Stimulated activated CD4-positive, alpha-beta T cell treated with anti-CD3 and anti-CD28 coated beads, Interleukin-1b, Interleukin-23, amount 100 ng/mL, for 24 hours (primary cell): ENCODE data around the gene DNM1L.

ENCODE experiments used
- DNase-seq, 4 experiments: peaks; one replicate each; pipeline ENCODE4 v3.0.0-alpha.2; 2020; ENCODE audit warnings: low read depth in 4 of 4, low spot score in 1 of 4

DNM1L gene

DNA sequence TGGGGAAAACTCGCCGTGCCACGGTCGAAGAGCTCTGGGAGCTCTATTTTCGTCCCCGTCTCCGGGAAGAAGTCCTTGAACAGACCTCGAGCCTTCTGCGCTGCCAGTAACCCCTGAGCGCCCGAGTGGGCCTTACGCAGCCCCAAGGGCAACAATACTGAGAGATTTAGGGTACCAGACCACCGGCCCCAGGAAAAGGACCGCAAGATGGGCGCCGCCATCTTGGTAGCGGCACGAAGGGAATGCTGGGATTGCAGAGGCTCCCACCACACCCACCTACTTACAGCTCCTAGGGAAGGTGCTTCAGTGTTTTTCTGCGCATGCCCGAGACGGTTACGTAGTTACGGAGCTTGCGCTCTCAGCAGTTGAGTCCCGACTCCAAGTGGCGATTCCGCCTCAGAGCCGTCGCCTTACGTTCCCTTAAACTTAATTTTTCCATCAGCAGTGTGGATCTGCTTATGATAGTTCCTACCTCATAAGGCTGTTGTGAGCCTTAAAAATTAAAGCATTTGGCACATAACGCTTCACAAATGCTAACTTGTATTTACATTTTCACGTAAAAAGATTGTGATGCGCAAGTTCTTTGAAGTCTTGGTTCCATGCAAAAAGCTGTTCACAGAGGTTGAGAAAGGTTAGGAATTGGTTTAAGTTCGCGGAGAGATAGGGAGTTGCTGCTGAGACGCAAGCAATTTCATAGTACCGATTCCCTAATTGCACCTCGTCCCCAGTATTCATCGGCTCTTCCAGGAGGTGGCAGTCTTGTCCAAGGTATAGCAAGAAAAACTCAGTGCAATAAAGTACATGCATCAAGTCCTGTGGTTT is 76.8 kb downstream of the DNM1L start, which contains the start of gene YARS2:
Gene YARS2, minus strand, starts transcription at position 244 of the 822 bp plus-strand sequence. Its CDS starts 23 bp downstream, at position 221.
- DNase-seq: peak; percentile 71 to 87 (median 82)

GRCh38 chr12:32756476-32757066 is 77.5 kb downstream of the DNM1L start:
- DNase-seq: no peak

- no peak for DNase-seq
Observed at GRCh38 chr12:32757157-32757556, 78.1 kb downstream of the DNM1L start.

DNA sequence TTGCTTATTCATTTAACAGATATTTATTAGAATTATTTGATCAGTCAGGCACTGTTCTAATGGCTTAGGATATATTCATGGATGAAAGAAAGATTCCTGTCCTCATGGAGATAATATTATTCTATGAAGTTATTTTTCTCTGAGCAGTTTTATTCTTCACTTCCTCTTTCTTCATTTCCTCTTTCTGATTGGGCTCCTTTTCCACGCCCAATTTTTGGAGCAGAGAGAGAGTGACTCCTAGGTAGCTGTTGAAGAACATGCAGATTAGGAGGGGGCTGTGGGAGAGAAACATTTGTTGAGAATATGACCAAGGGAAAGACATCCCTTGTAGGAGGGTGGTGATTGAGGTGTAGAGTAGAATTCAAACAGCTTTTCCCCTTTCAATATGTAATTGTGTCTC is 82.6 kb downstream of the DNM1L start:
- no peak for DNase-seq

- DNase-seq: no peak
Observed at GRCh38 chr12:32765906-32766305, 86.8 kb downstream of the DNM1L start.

DNA sequence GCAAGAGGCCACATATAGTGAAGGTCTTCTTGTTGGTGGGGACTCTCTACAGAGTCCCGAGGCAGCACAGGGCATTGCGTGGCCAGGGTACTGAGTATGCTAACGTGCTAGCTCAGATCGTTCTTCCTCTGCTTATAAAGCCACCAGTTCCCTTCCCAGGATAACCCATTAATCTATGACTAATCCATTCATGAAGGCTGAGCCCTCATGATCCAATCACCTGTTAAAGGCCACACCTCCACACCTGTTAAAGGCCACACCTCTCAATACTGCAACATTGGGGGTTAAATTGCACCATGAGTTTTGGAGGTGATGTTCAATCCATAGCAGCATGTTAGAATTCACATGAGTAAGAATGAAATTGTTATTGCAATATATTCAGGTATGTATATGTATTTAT is 89.4 kb downstream of the DNM1L start:
- DNase-seq: no peak

GRCh38 chr12:32770141-32770540 is 91.0 kb downstream of the DNM1L start:
- DNase-seq: no peak

- DNase-seq: no peak
Observed at GRCh38 chr12:32773691-32774090, 94.6 kb downstream of the DNM1L start.

- DNase-seq: no peak
Observed at GRCh38 chr12:32776258-32776657, 97.2 kb downstream of the DNM1L start.

GRCh38 chr12:32777159-32777558 is 98.1 kb downstream of the DNM1L start:
- DNase-seq: no peak

- no peak for DNase-seq
Observed at GRCh38 chr12:32777691-32778175, 98.6 kb downstream of the DNM1L start.

- no peak for DNase-seq
Observed at GRCh38 chr12:32780071-32780470, 101.0 kb downstream of the DNM1L start.

GRCh38 chr12:32783029-32783428 is 103.9 kb downstream of the DNM1L start:
- no peak for DNase-seq

DNA sequence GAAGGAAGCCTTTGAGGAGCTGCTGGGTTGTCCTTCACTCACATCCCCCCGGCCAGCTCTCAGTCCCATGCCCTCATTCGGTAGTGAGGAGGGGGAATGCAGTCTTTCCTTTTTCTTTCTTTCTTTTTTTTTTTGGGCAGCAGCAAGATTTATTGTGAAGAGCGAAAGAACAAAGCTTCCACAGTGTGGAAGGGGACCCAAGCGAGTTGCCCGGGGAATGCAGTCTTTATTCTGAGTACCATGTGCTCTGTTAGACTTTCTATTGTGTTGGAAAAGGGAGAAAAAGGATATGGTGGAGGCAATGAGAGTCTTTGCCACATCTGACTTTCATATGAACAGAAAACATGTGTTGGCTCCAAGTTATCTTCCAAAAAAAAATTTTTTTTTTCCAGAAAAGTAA is 106.5 kb downstream of the DNM1L start:
- DNase-seq: no peak

- DNase-seq: no peak
Observed at GRCh38 chr12:32788405-32788804, 109.3 kb downstream of the DNM1L start.

- DNase-seq: no peak
Observed at GRCh38 chr12:32789446-32789845, 110.3 kb downstream of the DNM1L start.

DNA sequence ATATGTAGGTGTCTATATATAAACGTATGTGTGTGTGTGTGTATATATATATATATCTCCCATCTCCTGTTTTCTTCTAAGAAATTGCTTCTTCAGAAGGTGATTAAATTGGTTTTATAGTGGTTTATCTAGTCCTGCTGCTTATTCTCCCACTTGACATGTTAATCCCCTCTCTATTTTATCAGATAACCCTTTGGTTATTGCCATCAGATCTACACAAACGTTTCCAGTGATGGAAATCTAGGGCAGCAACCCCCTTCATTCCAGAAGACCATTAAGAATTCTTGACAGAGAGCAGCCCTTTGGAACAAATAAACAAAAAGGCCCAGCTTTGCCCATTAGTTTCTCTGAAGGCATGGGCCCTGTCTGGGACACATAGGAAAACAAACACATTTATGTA is 110.8 kb downstream of the DNM1L start:
- DNase-seq: no peak

DNA sequence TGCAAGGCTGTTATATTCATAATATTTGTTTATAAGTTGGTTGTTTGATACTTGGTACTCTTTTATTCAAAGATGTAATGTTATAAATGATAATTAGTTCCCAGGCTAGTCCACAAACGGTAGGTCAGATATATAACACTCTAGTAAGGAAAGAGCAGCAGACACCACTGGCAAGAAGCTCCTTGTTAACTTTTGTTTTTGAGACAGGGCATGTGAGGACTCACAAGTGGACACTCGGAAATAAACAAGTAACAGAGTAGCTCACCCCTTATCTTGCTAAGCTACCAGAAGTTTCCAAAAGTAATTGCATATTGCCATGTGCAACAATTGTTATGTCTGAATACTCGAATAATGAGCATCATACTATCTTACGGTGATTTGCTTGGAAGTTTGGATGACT is 115.2 kb downstream of the DNM1L start:
- no peak for DNase-seq
